HG03378 (cell line): Measurements from ENCODE around the gene CRAT.

ENCODE experiments used
- ATAC-seq: cut with Tn5 transposase; IDR thresholded peaks from one replicate; pipeline ENCODE4 v1.9.1; 2021; ENCODE audit warnings: mild to moderate bottlenecking, moderate library complexity; ENCODE audit not compliant: unreplicated experiment

Gene CRAT

GRCh38 chr9:129094387-129095169 lies 16.0 kb downstream of the CRAT start:
- no peak for ATAC-seq

DNA sequence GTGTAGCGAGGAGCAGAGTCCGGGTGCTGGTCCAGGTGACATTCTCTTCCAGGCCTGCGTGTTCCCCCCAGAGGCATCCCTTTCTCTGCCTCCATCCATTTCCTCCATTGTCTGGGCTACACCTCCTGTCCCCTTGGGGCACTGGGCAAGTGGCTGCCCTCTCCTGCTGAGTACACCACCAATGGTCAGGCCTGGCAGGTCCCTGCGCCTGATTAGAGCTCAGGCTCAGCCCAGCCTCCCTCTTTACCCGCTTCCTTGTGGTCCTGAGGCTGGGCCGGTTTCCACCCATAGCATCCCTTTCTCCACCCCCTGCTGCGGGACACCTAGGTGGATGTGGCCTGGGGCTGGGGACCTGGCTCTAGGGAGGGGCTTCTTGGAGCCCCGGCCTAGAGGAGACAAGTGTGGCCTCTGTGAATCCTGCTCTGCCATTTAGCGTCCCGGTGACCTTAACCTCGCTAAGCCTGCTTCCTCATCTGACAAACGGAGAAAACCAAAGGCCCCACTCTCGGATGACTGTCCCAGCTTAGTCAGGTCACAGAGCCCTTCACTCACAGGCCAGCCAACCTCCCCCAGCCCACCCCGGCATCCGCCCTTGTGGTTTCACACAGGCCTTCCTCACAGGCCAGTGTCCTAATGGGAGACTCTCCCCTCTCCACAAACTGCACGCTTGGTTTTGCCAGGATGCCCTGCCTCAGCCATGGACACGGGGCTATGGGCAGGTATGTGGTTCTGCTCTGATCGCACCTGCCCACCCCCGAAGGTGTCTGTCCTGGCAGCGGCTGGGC lies 16.8 kb downstream of the CRAT start:
- ATAC-seq = no peak

GRCh38 chr9:129089246-129089645 lies 21.3 kb downstream of the CRAT start:
- ATAC-seq = no peak

DNA sequence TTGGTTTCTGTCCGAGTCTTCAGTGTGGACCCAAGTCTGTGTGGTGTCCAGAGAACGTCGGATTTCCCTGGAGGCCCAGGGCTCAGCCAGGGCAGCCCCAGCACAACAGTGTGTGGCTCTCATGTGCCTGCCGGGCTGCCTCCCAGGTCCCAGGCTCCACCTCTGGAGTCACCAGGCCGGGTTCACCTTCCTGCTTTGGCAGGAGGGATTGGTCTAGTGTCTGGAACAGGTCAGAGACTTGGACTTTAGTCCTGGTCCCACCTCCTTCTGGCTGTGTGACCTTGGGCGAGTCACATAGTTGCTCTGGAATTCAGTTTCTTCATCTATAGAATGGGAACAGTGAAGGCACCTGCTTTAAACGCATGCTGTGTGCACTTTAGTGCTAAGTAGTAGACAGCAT lies 26.5 kb downstream of the CRAT start:
- no peak for ATAC-seq

- no peak for ATAC-seq
Measured at GRCh38 chr9:129081388-129081904, 29.1 kb downstream of the CRAT start.

DNA sequence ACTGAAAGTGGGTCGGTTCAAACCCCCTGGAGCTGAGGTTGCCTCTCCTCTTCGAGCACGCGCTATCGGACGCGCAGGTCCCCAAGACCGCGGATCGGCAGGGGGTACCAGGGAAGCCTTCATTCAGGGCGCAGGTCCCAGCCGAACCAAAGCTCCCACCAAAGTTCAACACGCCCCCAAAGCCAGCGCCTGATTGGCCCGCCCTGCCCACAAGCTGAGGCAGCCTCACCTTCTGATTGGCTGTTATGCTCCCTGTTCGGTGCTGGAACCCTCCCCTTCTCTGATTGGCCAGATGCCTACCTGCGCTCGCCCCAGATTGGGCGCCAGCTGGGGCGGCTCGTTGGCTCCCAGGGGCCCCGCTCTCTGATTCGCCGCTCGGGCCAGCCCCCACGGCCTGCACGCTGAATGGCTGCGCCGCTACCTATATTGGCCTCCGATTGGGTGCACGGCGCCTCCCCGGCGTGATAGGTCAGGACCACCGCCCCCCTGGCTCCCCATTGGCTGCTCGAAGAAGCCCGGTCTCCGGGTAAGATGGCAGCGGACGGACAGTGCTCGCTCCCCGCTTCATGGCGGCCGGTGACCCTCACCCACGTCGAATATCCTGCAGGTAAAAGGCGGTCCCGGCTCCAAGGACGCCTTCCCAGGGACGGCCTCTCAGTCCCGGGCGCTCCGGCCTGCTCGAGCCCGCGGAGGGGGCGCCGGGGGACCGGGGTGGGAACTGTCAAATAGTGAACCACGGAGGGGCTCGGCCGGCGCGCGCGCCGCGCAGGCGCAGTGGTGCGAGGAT lies 29.8 kb downstream of the CRAT start, which contains the start of gene DOLPP1:
DOLPP1 (plus strand) TSS at position 511 of the 787 bp plus-strand sequence; CDS start at position 532, 21 bp downstream.
- peak; percentile 84 for ATAC-seq

- ATAC-seq = no peak
Measured at GRCh38 chr9:129080298-129080600, 30.3 kb downstream of the CRAT start.

DNA sequence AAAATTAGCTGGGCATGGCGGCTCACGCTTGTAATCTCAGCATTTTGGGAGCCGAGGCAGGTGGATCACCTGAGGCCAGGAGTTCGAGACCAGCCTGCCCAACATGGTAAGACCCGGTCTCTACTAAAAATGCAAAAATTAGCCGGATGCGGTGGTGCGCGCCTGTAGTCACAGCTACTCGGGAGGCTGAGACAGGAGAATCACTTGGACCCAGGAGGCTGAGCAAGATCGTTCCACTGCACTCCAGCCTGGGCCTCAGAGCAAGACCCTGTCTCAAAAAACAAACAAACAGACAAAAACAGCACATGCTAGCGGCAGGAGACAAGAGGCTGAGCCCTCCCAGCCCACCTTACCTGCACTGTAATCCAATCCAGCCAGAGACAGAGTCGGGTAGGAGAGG lies 30.8 kb downstream of the CRAT start:
- no peak for ATAC-seq

- ATAC-seq = no peak
Measured at GRCh38 chr9:129078691-129079503, 31.7 kb downstream of the CRAT start.

- no peak for ATAC-seq
Measured at GRCh38 chr9:129077236-129077635, 33.4 kb downstream of the CRAT start.

DNA sequence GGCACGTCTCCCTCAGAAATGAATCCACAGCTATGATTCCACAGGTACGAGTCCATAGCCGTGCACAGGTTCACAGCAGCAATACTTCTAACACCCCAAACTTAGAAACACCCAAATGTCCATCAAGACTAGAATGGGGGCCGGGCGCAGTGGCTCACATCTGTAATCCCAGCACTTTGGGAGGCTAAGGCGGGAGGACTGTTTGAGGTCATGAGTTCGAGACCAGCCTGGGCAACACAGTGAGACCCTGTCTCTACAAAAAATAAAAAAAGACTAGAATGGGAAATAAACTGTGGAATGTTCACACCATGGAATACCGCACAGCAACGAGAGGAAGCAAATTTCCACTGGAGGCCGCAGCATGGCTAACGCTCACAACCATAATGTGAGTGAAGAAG lies 34.0 kb downstream of the CRAT start:
- ATAC-seq = no peak

GRCh38 chr9:129075996-129076639 lies 34.5 kb downstream of the CRAT start:
- ATAC-seq = no peak

- ATAC-seq = no peak
Measured at GRCh38 chr9:129074106-129074505, 36.5 kb downstream of the CRAT start.

GRCh38 chr9:129073404-129073803 lies 37.2 kb downstream of the CRAT start:
- ATAC-seq = no peak

- ATAC-seq = no peak
Measured at GRCh38 chr9:129072171-129072570, 38.4 kb downstream of the CRAT start.

DNA sequence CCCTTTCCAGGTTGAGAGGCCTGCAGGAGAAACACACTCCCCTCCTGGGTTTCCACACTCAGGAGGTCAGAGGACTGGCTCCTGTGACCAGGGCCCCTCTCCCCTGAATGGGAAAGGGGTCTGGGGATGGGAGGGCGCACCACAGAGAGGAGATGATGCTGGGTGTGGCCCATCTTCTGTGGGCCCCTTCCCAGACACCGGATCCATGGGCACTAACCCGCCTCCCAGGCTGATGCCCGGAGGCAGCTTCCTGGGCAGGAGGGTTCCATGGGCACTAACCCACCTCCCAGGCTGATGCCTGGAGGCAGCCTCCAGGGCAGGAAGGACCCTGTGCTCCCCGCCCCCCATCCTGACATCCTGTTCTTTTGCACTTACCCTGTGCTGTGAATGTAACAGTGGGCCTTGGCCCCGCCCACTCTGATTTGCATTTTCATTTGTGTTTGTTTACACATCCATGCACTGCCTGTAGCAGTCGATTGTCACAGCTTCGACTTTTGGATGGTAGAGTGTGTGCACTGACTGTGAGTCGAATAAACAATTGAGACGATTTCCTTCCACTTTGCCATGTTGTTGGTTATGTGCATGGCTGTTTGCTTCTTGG lies 39.0 kb downstream of the CRAT start:
- no peak for ATAC-seq

- ATAC-seq = no peak
Measured at GRCh38 chr9:129070696-129071525, 39.7 kb downstream of the CRAT start.

DNA sequence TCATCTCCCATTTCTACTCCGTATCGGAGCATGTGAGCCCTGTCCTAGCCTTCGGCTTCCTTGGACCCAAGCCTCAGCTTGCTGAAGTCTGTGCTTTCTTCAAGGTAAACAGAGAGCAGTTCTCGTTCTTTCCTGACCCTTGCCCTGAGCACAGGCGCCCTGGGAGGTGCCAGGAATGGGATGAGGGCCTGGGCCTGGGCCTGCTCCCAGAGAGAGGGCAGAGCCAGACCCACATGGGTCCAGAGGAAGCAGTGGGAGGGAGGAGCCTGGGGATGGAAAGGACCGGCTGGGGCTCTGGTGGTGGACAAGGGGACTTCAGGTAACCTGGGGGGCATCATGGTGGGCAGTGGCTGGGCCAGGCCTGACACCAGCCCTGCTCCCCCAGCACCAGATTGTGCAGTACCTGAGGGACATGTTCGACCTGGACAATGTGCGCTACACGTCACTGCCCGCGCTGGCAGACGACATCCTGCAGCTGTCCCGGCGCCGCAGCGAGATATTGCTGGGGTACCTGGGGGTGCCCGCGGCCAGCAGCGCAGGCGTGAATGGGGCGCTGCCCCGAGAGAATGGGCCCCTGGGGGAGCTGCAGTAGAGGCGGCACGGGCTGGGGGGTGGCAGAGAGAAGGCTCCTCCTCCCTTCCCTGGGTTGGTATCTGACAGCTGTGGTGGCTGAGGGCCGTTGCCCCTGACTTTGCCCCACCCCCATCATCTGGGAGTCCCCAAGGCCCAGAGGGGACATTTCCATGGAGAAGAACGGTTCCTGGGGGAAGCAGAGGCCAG lies 40.5 kb downstream of the CRAT start:
- no peak for ATAC-seq
